HG03103 (cell line): ENCODE measurements around the gene TUBA3C.
"Not testable (repeated sequence)": the region's sequence is repeated elsewhere in the genome, so short reads cannot be mapped to it uniquely, and the experiment has no call there.

Experiments used
- ATAC-seq: cut with Tn5 transposase; IDR thresholded peaks from one replicate; pipeline ENCODE4 v1.9.1; 2021; ENCODE audit warnings: low read depth; ENCODE audit not compliant: unreplicated experiment

Gene TUBA3C

DNA sequence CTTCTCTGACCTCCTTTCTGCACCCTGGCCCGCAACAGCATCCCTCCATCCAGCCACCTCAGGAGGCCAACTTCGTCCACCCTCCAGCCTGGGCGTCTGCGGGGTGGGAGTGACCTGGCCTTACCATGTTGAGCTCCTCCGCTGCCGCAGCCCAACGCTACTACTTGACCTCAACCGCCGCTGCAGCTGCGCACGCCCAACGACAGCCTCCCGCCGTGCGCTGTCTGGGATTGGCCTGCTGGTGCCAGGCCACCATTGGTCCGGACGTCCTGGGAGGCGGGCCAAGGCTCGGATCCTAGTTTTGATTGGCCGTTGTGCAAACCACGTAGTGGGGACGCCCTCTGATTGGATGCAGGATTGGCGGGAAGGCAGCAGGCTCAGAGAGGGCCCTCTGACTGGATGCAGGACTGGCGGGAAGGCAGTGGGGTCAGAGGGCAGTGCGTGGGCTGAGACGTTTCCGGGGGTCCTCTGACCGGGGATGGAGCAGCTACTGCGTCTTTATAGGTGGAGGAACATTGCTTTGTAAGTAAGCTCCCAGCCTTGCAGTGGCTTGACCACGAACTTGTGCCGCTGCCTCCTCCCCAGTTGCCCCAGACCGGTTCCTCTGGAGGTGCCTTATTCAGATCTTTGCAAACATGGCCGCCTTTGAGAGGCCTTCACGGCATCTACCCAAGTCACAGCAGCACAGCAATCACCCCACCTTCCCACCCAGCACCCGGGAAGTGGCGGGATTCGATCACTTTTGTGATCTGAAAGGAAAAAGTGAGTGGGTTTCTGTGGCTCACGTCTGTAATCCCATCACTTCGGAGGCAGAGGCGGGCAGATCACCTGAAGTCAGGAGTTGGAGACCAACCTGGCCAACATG, at the start of gene TUBA3C:
TSS of gene TUBA3C (minus strand) at position 204 of the 865 bp plus-strand sequence. CDS start at position 127, 77 bp downstream.
- ATAC-seq, result no peak

DNA sequence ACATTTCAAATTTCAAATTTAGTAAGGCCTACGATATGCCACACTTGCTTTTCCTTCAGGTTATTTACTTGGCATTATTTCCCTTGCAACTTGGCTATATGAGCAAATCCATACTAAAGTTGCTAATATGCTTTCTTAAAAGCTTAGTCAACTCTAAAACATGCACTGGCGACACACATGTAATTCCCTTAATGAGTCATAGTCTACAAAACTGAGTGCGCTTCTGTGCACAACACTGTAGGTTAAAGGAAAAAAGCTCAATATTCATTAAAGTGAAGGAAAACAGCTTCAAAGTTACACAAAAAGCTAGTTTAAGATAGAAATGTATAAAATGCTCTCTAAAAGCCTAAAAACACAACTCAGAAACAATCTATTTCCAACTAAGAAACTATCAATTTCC, 25.8 kb upstream of the TUBA3C start:
- ATAC-seq, result not testable (repeated sequence)

DNA sequence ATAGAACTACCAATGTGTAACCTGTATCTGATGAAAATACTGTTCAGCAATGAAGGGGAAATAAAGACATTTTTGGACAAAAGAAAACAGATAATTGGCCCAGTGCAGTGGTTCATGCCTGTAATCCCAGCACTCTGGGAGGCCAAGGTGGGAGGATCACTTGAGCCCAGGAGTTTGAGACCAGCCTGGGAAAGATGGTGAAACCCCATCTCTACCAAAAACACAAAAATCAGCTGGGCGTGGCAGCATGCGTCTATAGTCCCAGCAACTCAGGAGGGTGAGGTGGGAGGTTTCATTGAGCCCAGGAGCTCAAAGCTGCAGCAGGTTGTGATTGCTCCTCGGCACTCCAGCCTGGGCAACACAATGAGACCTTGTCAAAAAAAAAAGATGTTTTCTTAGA, 11.0 kb upstream of the TUBA3C start:
- not testable (repeated sequence) for ATAC-seq

DNA sequence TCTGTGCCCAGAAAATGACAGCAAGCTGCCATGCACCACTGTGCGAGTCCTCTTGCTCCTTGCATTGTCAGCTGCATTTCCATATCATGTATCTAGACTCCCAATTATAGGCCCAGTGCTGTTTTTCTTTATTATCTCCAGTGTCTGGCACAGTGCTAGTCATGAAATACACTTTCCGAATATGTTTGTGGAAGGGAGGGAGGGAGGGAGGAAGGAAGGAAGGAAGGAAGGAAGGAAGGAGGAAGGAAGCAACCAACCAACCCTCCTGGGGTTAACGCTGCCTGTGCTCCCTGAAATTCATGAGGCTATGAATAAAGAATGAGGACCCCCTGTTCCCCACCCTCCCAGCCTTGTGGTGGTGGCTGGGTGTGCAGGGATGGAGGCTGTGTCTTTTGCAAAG, 8.3 kb upstream of the TUBA3C start:
- ATAC-seq, result not testable (repeated sequence)

DNA sequence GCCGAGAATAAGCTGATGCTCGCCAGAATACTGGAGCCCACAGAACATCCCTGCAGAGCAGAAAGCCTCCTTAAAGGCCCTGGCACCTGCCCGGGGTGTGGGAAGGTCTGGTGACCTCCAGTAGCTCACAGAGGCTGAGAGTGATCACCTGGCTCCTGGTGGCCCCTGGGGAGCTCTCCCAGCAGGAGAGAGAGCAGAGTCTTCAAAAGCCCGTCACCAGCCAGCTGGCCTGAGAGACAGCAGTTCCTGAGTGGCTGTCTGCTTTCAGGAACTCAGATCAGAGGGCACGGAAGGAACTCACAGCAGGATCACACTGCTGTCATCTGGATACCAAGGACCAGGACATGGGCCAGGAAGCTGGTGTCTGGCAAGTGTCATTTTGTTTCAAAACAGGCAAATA, 7.7 kb upstream of the TUBA3C start:
- ATAC-seq, result not testable (repeated sequence)

- no peak for ATAC-seq
Measured at GRCh38 chr13:19185865-19186645, 4.4 kb upstream of the TUBA3C start.

DNA sequence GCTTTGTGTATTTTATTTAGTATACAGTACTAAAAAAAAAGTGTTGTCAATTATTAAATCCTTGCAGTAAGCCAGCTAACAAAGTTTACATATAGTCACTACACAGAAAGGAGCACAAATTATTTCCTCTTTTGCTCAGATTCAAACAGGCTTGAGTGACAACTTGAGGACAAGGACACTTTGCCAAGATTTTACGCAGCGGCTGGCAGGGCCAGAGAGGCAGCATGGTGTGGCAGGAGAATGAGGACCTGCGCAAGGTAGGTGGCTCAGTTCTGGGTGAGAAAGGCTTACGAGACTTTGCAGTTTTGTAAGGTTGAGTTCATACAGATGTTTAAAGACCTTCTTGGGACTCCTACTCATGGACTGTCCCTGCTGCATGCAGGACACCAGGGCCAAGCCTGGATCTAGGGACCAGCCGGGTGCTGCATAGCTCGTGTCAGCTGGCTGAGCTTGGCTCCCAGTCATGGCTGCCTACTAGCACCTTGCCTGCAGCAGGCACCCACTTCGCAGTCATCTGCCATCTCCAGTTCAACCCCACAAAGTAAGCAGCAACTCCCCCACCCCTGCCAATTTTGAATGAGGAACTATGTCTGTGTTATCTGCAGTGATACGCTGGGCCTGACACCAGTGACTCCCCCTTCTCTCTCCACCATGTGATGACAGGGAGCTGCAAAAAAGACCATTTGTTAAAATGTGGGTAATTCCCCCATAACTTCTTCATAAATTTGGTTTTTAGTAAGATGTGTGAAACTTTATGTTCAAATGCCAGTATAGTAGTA, 3.7 kb upstream of the TUBA3C start:
- no peak for ATAC-seq

- no peak for ATAC-seq
Measured at GRCh38 chr13:19184176-19184575, 2.6 kb upstream of the TUBA3C start.

- ATAC-seq, result no peak
Measured at GRCh38 chr13:19183676-19184075, 2.1 kb upstream of the TUBA3C start.

DNA sequence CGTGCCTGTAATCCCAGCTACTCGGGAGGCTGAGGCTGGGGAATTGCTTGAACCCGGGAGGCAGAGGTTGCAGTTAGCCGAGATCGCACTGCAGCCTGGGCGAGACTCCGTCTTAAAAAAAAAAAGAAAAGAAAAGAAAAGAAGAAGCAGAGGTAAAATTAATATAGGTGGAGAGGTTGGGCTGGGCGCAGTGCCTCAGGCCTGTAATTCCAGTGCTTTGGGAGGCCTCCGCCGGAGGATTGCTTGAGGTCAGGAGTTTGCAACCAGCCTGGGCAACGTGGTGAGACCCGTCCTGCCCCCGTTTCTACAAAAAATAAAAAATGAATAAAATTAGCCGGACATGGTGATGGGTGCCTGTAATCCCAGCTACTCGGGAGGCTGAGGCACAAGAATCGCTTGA, 912 bp upstream of the TUBA3C start:
- ATAC-seq, result no peak

DNA sequence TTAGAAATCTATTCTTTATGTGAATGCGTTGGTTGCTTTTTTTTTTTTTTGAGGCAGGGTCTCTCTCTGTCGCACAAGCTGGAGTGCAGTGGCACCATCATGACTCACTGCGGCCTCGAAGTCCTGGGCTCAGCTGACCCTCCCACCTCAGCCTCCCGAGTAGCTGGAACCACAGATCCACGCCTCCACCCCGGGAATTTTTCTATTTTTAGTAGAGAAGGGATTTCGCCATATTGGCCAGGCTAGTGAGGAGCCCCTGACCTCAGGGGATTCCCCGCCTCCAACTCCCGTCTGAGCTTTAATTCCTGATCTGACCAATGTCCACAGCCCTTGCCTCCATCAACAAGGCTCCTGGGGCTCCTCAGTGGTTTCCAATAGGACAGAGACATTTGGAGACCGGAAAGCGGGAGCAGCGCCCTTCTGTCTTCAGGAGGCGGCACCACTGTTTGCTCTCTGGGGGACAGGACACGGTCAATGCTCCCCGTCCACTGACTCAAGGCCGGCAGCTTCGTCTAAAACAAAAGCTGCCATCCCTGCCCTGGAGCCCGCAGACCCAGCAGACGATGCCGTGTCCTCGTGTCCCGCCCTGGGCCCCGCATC, 503 bp downstream of the TUBA3C start:
- no peak for ATAC-seq

DNA sequence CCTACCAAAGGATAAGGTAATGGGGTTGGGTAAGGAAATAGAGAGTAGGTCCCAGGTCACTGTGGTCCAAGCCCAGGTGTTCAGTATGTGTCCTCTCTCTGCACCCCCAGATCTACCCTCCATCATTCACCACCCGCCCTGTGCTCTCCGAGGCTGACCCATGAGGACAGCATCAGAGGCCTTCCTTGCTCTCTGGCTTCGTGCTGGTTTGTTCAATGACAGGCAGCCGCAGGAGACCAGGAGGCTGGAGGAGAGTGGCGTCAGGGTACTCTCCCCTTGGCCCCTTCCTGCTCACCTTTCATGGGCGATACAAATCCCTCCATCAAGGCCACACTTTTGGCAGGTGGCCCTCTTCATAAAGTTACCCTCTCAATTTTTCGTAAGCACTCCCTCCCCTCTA, 1.7 kb downstream of the TUBA3C start:
- ATAC-seq, result no peak

- ATAC-seq, result no peak
Measured at GRCh38 chr13:19178901-19179593, 2.6 kb downstream of the TUBA3C start.

DNA sequence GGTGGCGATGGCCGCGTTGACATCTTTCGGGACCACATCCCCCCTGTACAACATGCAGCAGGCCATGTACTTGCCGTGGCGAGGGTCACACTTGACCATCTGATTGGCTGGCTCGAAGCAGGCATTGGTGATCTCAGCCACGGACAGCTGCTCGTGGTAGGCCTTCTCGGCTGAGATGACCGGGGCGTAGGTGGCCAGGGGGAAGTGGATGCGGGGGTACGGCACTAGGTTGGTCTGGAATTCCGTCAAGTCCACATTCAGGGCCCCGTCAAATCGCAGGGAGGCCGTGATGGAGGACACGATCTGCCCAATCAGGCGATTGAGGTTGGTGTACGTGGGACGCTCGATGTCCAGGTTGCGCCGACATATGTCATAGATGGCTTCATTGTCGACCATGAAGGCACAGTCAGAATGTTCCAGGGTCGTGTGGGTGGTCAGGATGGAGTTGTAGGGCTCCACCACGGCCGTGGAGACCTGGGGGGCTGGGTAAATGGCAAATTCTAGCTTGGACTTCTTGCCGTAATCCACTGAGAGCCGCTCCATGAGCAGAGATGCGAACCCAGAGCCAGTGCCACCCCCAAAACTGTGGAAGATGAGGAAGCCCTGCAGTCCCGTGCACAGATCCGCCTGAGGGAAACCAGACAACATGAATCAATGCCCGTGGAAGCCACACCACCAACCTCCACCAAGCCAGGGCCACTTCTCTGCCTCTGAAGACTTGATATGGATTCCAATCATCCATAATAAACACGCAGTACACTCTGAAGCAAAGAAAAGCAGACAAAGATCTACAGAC, 4.4 kb downstream of the TUBA3C start:
- not testable (repeated sequence) for ATAC-seq

- no peak for ATAC-seq
Measured at GRCh38 chr13:19173752-19174151, 7.9 kb downstream of the TUBA3C start.

DNA sequence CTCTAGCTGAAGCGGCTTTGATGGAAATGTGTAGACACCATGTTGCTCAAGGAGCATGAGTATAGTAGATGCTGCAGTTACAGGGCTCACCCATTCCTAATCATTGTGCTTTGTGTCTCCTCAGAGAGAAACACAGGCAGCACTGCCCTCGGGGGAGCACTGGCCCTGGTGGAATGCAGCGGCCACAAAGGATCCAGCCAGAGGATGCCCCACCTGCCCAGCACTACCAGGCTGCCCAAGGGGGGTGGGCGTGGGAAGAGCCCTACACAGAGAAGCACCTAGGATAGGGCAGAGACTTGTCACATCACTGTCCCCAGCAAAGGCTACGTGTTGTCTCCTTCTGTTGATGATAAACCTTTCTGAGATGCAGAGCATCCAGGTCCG, 9.0 kb downstream of the TUBA3C start:
- no peak for ATAC-seq

DNA sequence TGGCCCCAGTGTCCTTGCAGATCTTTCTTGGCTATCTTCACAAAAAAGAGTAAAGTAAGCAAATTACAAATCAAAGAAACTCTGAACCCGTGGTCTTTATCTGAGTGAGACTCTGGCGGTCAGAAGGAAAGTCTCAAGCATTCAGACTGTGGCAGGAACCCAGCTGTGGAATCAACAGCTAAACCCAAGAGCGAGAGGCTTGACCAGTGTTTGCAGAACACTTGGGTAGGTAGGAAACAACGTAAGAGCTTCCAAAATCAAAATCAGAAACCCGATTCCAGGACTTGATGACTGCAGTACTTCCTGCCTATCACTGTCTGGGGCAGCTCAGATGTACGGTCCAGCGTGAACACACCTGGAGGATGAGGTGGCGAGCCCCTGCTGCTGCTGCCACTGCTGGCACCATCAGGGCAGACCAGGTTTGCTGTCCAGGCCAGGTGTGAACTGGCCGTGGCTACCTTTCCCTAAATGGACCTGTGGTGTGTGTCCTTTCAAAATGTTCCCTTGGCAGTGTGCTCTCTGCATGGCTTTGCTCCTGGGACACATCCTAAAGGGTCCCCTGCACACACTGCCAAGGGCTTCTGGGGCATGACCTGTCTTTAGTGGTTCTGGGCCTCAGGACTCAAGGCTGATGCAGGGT, 9.5 kb downstream of the TUBA3C start:
- no peak for ATAC-seq

GRCh38 chr13:19171563-19171962, 10.1 kb downstream of the TUBA3C start:
- no peak for ATAC-seq

- no peak for ATAC-seq
Measured at GRCh38 chr13:19169991-19170390, 11.6 kb downstream of the TUBA3C start.
